ENCODE results near the gene SLITRK4.

The SLITRK4 gene

DNA sequence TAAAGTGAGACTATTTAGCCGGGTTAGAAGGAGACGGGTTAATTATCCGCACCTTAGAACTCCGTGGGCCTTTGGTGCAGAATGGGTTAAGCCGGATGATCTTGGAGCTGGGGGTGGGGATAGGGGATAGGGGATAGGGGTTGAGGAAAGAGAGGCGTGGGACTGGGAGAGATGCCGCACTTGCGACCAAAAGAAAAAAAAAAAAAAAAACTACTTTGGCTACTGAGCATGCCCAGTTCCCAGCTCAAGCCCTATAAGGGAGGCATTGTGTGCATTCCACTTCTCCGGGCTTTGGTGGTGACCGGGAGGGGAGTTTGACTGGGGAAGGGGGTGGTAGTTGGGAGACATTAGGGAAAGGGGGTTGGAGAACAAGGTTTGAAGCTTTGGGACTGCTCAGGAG, at the start of gene SLITRK4:
Gene SLITRK4 (minus strand): TSS at position 187 of the 400 bp plus-strand sequence. CDS start 4,993 bp downstream, outside the sequence.
- no peak for DNase-seq (ENCODE audit: low read depth in 2 of 2)

GRCh38 chrX:143683486-143683885, 47.6 kb upstream of the SLITRK4 start:
- no peak for DNase-seq (ENCODE audit: low read depth in 2 of 2)

GRCh38 chrX:143674926-143675325, 39.0 kb upstream of the SLITRK4 start:
- no peak for DNase-seq (ENCODE audit: low read depth in 2 of 2)

DNA sequence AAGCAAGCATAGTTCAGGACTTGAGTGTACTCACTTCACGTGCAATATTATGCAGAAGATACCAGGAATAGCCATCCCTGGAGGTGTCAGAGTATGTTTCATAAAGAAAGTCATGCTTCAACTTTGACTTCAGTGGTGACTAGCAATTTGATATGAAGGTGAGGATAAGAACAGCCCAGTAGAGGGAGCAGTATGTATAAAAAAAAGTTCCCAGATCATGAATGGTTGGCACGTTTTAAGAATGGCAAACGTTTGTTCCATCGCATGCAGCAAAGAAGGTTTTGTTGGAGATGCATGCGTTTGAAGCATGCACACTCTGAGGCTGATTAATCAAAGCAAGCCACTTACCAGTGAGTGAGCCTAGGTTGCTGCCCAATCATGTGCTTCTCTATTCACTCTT, 33.5 kb upstream of the SLITRK4 start:
- no peak for DNase-seq (ENCODE audit: low read depth in 2 of 2)

GRCh38 chrX:143664302-143664701, 28.4 kb upstream of the SLITRK4 start:
- DNase-seq (ENCODE audit: low read depth in 2 of 2): no peak

- DNase-seq (ENCODE audit: low read depth in 2 of 2): no peak
These were observed 27.9 kb upstream of the SLITRK4 start for GRCh38 chrX:143663755-143664154.

- DNase-seq (ENCODE audit: low read depth in 2 of 2): no peak
These were observed 25.4 kb upstream of the SLITRK4 start for GRCh38 chrX:143661286-143661685.

DNA sequence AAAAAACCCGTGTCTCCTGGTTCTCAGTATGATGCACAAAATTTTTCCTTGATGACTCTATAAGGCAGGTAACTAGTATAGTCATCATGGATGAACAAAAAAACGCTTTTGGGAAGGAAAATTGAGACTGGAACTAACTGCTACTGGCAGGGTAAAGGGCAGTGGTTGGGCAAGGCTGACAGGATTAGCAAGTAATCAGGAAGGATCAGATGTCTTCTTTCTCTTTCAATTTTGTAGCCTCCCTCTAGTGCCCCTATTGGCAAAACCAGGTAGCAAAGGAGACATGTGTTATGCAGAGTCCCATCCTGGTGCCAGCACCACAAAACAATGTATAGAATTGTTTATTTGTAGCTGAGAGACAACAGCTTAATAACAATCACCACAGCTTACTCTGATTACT, 12.8 kb upstream of the SLITRK4 start:
- no peak for DNase-seq (ENCODE audit: low read depth in 2 of 2)

- DNase-seq (ENCODE audit: low read depth in 2 of 2): no peak
These were observed 6.5 kb upstream of the SLITRK4 start for GRCh38 chrX:143642426-143642825.

DNA sequence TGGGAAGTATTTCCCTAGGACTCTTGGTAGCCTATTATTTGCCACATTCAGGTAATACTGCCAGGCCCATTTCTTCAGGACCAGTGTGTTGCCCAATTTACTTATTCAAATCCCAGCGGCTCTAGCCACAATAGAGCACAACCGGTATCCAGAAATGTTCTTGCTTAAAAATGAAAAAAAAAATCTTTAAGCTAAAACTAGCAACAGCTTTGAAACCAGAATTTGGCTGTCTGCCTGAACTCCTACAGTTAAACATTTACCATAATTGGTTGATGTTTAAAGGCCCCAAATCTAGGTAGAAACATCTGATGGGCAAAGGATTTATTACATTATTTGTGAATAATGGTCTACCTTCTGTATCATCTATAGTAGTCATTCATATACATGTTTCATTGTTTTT, 930 bp upstream of the SLITRK4 start:
- no peak for DNase-seq (ENCODE audit: low read depth in 2 of 2)

DNA sequence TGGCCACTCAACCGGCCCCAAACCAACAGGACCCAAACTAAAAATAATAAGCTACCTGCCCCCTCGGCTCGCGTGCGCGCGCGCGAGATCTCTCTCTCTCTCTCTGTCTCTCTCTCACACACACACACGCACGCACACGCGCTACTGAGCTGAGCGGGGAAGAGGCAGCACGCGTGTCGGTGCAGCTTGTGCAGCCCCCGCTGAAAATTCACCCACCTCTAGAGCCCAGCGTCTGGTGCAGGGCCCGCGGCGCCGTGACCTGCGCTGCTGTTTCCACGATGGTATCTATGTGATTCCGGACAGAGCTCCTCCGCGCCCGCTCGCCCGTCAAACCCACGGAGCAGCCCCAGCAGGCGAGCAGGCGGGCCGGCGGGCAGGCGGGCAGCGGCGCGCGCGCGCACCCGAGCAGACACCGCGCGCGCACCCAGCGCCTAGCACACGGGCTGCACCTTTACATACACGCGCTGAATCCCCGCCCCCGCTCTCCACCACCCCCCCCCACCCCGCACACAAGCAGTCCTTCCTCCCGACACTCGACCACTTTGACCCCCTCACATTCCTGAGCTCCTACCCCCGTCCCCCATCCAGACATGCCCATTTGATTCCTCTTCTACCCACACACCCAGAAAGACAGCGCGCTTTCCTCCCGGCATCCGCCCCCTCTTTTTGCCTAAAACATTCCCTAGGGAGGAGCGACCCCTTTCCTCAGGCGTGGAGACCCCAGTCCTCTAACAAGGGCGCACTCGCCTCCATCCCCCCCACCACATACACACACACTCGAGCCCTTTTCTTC, 1.0 kb downstream of the SLITRK4 start:
- no peak for DNase-seq (ENCODE audit: low read depth in 2 of 2)

DNA sequence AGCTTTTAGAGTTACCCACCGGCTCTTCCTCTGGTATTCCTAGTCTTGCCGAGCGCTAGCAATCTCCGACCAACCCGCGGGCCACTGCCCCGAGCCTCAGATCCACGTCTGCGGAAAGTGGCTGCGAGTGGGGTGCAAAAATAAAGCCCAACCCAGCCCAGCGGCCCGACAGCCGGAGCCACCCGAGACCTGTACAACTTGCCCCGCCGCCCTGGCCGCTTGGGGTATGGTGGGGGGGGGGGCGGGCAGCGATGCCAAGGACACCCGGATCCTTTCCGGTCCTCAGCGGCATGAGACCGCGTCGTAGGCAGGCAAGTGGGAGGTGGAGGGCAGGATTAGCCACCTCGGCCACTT, 1.6 kb downstream of the SLITRK4 start:
- DNase-seq (ENCODE audit: low read depth in 2 of 2): no peak

DNA sequence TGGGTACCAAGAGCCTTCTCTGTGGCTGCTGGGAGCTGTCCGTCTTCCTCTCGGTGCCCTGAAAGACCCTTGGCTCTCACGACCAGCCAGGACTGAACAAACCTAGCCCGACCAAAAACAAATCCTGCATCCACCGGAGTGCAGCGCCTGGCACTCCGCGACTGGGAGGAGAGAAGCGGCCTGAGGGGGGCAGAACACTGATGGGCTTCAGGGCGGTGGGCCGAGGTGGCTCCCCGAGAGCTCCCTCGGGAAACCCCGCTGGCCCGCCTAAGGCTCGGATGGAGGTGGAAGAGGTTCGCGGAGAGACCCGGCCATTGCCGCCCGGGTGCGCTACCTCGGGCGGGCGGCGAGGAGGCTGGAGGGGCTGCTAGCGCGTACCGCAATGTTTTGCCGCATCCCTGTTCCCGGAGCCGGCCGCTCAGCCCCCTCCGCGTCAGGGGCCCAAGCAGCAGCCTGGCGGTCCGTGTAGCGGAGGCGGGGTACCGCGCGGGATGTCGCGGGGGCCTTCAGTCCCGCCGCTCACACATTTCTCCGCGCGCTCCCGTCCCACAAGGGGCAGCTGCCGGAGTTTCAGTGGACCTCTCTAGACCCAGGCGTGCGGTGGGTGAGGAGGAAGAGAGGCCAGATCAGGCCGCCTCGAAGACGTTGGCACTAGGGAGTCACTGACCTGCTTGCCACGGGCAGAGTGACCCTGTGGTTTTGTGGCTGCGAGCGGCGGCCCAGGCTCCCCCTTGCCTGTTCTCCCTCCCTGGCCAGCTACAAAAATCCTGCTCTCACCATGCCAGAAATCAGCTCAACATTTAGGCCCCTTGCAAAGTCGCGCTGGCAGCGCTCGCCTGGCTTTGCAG, 2.2 kb downstream of the SLITRK4 start:
- no peak for DNase-seq (ENCODE audit: low read depth in 2 of 2)

- DNase-seq (ENCODE audit: low read depth in 2 of 2): no peak
These were observed 3.1 kb downstream of the SLITRK4 start for GRCh38 chrX:143632625-143633410.

GRCh38 chrX:143623657-143624056, 12.2 kb downstream of the SLITRK4 start:
- DNase-seq (ENCODE audit: low read depth in 2 of 2): no peak

GRCh38 chrX:143621276-143621675, 14.6 kb downstream of the SLITRK4 start:
- no peak for DNase-seq (ENCODE audit: low read depth in 2 of 2)

- no peak for DNase-seq (ENCODE audit: low read depth in 2 of 2)
These were observed 20.1 kb downstream of the SLITRK4 start for GRCh38 chrX:143615851-143616250.

- no peak for DNase-seq (ENCODE audit: low read depth in 2 of 2)
These were observed 34.1 kb downstream of the SLITRK4 start for GRCh38 chrX:143601809-143602208.

GRCh38 chrX:143581240-143581639, 54.7 kb downstream of the SLITRK4 start:
- DNase-seq (ENCODE audit: low read depth in 2 of 2): no peak

DNA sequence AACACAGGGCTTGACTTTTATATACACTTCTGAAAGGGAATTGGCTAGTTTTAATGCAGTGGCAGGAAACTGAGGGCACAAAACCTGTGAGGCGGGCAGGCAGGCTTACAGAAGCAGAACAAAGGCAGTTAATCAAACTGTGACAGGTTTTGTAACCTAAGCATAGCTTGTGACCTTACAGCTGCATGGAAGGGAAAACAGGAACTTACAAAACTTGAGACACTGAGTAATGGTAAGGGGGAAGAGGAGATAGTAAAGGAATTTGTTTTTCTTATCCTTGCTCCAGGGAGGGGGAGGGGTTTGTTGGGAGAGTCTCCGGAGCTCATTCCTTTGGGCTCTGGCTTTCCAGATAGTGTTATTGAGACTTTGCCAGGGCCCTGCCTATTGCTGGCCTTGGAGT, 55.6 kb downstream of the SLITRK4 start:
- no peak for DNase-seq (ENCODE audit: low read depth in 2 of 2)

Data from stimulated activated CD8-positive, alpha-beta memory T cell treated with anti-CD3 and anti-CD28 coated beads, Interleukin-2, amount 100 ng/mL, for 1 hour (primary cell).